Endothelial cell (in vitro differentiated cells): ENCODE results near the gene USF2. TPM values are rescaled to one million over a fixed set of nuclear protein-coding genes. Genes with fewer than 3 reads are reported as not detected.

Source experiments
- DNase-seq: peaks from one replicate; pipeline ENCODE4 v3.0.0; 2021; ENCODE audit warnings: low spot score
- H3K27ac Mint-ChIP-seq: one replicate; pipeline ENCODE4 v1.8.0; 2021; ENCODE audit warnings: mixed read lengths, inconsistent platforms; ENCODE audit not compliant: unreplicated experiment
- H3K27me3 Mint-ChIP-seq: one replicate; pipeline ENCODE4 v1.8.0; 2021; ENCODE audit warnings: mild to moderate bottlenecking, moderate library complexity, mixed read lengths, inconsistent platforms; ENCODE audit not compliant: unreplicated experiment
- H3K36me3 Mint-ChIP-seq: one replicate; pipeline ENCODE4 v1.8.0; 2021; ENCODE audit warnings: mild to moderate bottlenecking, low read depth, mixed read lengths, inconsistent platforms; ENCODE audit not compliant: unreplicated experiment
- H3K4me1 Mint-ChIP-seq: one replicate; pipeline ENCODE4 v1.8.0; 2021; ENCODE audit warnings: mild to moderate bottlenecking, mixed read lengths, inconsistent platforms; ENCODE audit not compliant: unreplicated experiment
- H3K4me3 Mint-ChIP-seq: one replicate; pipeline ENCODE4 v1.8.0; 2021; ENCODE audit warnings: mild to moderate bottlenecking, mixed read lengths, inconsistent platforms; ENCODE audit not compliant: unreplicated experiment
- H3K9me3 Mint-ChIP-seq: one replicate; pipeline ENCODE4 v1.8.0; 2021; ENCODE audit warnings: mixed read lengths, inconsistent platforms; ENCODE audit not compliant: unreplicated experiment
- total RNA-seq: library from RNA; stranded (reverse); fragmentation: NEBNext Ultra II Directional; extraction: Animal tissue kit (Norgen Biotek cat#: 25700); gene quantifications from one replicate; pipeline ENCODE4 v1.2.1, GENCODE V29; 2021; ENCODE audit not compliant: unreplicated experiment
- TF ChIP-seq, protein P1 (sequence below): fragments of 200-600 bp; sonication (generic); IDR thresholded peaks from one replicate; pipeline ENCODE4 v1.5.0; 2021; ENCODE audit warnings: antibody characterized with exemption; ENCODE audit not compliant: unreplicated experiment

Gene USF2
- total RNA-seq, 1 donor from 2014 or later: 92.2 TPM

DNA sequence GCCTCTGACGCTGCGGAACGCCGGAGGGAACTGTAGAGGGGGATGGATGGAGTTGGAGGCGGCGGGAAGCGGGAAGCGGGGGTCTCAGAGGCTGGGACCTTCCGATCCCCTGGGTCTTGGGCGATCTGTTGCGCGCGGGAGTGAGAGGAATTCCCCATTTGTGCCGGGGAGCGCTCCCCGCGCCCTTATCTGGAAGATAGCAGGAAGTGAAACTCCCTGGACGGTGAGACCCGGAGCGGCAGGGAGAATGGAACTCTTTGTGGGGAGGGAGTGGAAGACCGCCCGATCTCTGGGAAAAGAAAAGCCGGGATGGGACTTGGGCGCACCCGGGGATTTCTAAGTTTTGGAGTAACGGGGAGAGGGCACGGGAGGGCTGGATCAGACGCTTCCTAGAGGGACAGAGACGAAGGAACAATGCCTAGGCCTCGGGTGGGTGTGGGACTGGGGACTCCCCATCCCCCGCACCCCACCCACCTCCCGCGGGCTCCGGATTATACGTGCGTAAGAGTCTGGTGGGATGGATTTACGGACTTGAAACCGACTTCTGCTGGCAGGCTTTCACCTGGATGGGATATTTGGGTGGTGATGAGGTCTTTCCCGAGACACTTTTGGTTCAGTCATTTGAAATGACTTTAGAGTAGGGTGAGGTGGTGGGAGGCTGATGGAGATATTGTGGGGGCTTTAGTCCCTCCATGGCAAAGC is 19.5 kb upstream of the USF2 start:
- Mint-ChIP-seq H3K36me3 (peaks cover 8% of the 10 kb centered on the region), H3K27ac (peak overlapping the region; percentile 64), H3K4me3 (peak overlapping the region; percentile 96), H3K4me1 (peaks cover 22% of the 10 kb centered on the region), H3K9me3 (no peaks in the 10 kb centered on the region), H3K27me3 (peaks cover 15% of the 10 kb centered on the region)
- TF ChIP-seq, protein P1, sequence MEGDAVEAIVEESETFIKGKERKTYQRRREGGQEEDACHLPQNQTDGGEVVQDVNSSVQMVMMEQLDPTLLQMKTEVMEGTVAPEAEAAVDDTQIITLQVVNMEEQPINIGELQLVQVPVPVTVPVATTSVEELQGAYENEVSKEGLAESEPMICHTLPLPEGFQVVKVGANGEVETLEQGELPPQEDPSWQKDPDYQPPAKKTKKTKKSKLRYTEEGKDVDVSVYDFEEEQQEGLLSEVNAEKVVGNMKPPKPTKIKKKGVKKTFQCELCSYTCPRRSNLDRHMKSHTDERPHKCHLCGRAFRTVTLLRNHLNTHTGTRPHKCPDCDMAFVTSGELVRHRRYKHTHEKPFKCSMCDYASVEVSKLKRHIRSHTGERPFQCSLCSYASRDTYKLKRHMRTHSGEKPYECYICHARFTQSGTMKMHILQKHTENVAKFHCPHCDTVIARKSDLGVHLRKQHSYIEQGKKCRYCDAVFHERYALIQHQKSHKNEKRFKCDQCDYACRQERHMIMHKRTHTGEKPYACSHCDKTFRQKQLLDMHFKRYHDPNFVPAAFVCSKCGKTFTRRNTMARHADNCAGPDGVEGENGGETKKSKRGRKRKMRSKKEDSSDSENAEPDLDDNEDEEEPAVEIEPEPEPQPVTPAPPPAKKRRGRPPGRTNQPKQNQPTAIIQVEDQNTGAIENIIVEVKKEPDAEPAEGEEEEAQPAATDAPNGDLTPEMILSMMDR: no peak
- DNase-seq: no peak

DNA sequence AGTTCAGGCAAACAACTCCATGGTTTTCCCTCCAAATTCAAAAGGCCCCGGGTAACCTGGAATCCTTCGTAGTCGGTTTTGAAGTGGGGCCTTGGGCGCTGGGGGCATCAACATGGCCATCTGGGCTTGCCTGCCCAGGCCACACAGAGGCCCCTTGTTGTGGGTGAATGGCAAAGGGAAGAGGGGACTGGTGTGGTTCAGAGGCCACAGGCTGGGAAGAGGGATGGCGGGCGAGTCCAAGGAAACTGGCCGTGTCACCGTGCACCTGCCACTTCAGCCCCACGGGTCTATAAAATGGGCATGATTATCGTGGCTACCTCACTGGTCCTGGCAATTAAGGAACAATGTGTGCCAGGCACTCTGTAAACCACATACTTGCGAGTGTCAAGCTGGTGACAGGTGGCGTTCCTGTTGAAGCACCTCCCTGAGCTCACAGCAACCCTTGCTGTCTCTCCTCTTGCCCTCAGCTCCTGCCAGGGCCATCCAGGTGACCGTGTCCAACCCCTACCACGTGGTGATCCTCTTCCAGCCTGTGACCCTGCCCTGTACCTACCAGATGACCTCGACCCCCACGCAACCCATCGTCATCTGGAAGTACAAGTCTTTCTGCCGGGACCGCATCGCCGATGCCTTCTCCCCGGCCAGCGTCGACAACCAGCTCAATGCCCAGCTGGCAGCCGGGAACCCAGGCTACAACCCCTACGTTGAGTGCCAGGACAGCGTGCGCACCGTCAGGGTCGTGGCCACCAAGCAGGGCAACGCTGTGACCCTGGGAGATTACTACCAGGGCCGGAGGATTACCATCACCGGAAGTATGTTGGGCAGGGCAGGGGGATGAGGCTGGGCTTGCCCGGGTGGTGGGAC is 18.7 kb upstream of the USF2 start:
- Mint-ChIP-seq H3K4me3 (peak overlapping the region; percentile 96), H3K27me3 (peaks cover 17% of the 10 kb centered on the region), H3K27ac (no peak overlapping the region), H3K9me3 (no peaks in the 10 kb centered on the region), H3K36me3 (peaks cover 15% of the 10 kb centered on the region), H3K4me1 (peaks cover 29% of the 10 kb centered on the region)
- no peak for DNase-seq
- TF ChIP-seq, protein P1: no peak

DNA sequence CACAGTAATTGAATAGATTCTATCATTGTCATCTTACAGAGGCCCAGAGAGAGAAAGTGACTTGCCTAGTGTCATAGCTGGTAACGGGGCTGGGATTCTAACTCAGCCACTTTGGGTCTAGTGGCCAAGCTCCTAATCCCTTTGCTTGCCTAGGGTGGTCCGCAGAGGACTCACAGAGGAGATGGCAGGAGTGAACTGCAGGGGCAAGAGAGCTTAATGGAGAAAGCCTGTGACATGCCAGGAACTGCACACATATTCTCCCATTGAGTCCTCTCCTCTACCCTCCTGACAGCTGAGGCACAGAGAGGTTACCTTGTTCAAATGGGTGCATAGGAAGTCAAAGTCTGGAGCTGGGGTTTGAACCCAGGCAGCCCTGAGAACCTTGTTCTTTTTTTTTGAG is 17.3 kb upstream of the USF2 start:
- H3K4me1 Mint-ChIP-seq: peaks cover 37% of the 10 kb centered on the region
- no peak overlapping the region for H3K4me3 Mint-ChIP-seq
- H3K27ac Mint-ChIP-seq: no peak overlapping the region
- peaks cover 22% of the 10 kb centered on the region for H3K27me3 Mint-ChIP-seq
- DNase-seq: no peak
- no peaks in the 10 kb centered on the region for H3K9me3 Mint-ChIP-seq
- peaks cover 22% of the 10 kb centered on the region for H3K36me3 Mint-ChIP-seq
- TF ChIP-seq, protein P1: no peak

DNA sequence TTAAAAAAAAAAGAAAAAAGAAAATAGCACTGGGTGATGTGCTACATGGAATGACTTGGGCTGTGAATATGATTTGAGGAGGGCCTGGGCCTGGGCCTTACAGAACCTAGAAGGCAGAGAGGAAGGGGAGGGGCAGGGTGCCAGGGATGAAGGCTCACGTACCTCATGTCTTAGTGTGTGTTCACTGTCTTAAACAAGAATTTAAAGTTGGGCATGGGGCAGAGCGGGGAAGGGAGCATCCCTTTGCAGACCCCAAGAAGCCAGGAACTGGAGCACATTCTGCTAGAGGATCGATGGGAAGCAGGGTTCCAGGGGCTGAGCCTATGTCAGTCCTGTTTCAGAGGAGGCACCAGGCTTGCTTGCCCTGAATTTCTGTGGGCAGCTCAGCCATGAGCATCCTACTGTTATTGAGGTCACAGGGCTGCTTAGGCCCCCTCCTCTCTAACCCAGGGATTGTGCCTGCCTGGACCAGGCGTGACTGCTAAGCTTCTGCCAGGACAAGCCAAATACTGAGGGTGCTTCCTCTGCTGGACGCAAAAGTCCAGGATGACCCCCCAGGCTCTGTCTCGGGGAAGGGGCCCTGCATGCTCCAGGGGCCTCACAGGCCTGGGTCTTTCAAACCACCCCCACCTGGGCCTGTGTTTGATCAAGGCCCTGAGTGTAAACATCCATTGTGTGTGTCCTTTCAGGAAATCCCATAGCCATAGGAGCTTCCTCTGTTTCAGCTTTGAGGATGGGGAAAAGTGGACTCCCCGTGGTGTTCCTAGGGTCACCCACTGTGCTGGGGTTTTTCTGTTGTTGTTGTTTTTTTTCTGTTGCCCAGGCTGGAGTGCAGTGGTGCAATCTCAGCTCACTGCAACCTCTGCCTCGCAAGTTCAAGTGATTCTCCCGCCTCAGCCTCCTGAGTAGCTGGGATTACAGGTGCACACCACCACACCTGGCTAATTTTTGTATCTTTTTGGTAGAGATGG is 15.2 kb upstream of the USF2 start:
- H3K9me3 Mint-ChIP-seq: no peaks in the 10 kb centered on the region
- TF ChIP-seq, protein P1: no peak
- DNase-seq: peak; percentile 25
- peaks cover 23% of the 10 kb centered on the region for H3K36me3 Mint-ChIP-seq
- H3K27me3 Mint-ChIP-seq: peaks cover 20% of the 10 kb centered on the region
- peak overlapping the region; percentile 87 for H3K27ac Mint-ChIP-seq
- H3K4me3 Mint-ChIP-seq: peak overlapping the region; percentile 69
- peaks cover 50% of the 10 kb centered on the region for H3K4me1 Mint-ChIP-seq
